GM18526 (cell line): Measurements from ENCODE around the gene MCTP1.

Source experiments
- POLR2A ChIP-seq: IDR thresholded peaks from 3 replicates; pipeline ENCODE4 v1.6.1; 2011; ENCODE audit not compliant: insufficient read length; ENCODE audit errors: extremely low read depth

MCTP1 gene

DNA sequence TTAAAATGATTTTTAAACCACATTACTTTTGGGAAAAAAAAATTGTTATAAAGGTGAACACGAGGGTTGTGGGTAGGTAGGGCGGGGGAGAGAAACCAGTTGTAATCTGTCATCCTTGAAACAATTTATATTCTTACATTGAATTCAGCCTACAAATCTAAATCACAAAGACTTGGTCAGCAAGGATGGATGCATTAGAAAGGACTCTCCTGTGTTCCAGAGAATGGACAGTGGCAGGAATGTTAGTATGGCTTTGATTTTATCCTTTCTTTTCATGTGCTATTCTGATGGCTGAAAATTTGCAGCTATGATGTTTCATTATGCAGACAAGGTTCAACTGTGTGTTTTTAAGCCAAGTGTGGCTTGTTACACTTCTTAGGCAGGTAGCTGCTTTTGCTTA, 431.8 kb downstream of the MCTP1 start:
- TF ChIP-seq POLR2A = no peak

DNA sequence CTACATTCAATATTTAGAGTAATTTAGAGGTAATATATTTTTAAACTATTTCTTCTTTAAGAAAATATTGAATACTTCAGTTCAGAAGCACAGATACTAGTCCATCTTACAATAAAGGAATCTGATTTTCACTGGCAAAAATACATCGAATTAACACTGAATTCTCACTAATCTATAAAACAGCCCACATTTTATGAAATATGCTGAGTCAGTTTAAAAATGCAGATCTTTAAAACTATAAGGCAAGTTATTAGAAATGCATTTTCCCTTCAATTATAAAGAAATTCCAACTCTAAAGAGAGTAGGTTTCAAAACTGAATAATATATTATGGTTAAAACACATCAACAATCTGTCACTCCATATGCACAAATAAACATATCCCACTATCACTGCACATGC, 433.9 kb downstream of the MCTP1 start:
- no peak for TF ChIP-seq POLR2A

DNA sequence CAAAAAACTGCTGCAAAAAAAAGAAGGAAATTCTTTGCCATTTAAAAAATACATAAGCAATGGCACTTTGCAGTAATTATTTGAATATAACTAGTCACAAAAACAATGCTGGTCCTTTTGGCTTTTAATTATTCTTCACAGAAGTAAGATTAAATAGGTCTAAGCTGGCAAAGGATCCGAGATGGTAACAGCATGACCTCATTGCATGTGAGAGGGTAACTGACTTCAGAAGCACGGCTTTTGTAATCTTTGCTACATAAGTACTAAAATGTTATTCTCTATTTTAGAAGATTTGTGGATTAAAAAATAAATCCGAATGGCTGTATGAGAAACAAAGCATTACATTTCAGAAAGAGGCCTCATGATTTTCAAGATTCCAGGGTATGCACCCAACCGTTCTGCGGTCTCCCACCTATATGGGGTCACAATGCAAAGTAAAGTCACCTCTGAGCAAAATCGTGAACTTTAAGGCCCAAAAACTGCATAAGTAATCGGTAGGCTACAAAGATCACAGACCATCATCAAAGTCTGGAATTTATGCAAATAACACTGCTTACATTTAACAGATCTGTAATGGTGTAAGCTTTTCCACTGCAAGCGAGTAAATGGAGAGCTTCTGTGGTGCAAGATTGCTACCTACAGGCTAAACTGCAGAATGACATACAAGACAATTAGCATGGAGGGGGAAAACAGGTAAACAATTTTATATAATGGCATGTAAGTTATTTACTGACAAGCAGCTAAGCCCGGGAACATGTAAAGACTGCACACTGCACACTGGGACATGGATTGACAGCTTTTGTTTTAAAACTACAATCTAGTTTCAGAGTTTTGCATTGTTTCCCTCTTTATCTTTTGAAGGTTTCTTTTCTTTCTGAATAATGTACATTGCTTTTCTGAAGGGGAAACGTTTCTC, 434.8 kb downstream of the MCTP1 start:
- TF ChIP-seq POLR2A = no peak

DNA sequence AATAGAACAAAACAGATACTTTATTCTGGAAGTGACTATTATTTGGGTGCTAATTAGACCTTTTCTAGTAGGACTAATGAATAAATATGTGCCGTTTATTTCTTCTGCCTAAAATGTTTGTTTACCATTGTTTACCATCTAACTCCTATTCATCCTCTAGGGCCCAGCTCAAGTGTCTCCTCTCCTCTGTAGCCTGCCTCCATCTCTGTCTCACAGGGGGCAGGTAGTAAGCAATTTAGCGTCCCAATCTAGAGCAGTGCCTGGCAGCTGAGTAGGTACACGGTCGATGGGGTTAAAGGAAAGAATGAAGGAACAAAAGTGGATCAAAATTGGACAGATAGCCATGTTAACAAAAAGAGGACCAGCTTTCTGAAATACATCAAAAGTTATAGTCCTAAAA, 435.6 kb downstream of the MCTP1 start:
- no peak for TF ChIP-seq POLR2A

DNA sequence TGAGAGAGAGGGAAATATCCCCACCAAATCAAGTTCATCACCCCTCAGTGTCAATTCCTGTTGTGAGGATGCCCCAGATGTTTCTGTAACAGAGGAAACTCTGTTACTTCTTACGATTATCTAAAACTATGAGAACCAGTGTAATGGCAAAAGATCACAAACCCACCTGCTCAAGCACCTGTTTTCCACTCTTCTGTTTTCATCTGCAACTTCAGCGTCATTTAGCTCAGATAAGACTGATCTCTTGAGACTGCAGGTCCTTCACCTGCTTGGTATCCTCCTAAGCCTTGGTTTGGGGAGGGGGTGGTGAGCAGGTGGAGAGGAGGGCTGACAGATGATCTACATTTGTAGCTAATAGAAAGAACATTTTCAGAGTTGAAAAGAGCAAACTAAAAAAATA, 437.2 kb downstream of the MCTP1 start:
- TF ChIP-seq POLR2A = no peak

DNA sequence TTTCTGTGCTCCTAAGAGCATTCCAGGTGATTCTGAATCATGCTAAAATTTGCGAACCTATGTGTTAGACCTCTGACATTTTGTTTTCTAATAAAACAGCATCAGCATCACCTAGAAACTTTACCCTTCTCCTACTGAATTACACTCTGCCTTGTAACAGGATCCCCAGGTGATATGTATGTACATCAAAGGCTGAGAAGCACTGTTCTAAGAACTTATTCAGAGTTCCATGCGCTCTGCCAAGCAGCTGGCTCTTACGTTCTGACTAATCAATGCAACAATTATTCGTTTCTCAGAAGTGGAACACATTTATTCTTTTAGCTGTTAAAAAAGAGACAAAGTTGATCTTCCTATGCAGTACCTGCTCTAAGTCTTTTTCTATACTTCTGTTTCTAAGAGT, 437.9 kb downstream of the MCTP1 start:
- no peak for TF ChIP-seq POLR2A

DNA sequence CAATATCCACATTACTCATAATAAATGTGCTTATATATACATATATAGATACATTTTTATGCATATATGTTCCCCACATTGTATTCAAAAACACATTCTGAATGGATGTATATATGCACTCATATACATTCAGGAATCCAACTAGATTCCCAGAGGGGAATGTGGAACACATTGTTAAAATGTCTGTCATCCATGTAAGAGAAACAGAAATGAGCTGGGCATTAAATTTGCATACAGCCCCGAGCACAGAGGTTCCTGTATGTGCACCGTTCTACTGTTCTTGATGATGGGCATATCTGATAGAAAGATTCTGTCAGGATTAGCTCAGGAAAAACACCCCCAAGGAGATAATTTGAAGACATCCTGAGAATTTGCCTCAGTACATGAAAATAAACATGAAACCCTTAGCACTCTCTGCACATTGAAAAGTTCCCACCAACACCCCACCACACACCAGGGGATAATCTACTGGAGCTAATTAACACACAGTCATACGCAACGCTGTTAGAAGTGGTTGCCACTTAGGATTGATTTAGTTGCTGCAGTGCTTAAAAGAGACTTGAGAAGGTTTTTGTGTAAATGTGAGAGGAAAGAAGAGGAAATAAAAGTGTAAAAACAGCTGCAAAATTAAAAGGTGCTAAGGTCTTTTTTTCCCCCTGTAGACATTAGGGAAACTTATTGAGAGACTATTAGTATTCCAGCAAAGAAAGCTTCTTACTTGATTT, 443.1 kb downstream of the MCTP1 start:
- no peak for TF ChIP-seq POLR2A

DNA sequence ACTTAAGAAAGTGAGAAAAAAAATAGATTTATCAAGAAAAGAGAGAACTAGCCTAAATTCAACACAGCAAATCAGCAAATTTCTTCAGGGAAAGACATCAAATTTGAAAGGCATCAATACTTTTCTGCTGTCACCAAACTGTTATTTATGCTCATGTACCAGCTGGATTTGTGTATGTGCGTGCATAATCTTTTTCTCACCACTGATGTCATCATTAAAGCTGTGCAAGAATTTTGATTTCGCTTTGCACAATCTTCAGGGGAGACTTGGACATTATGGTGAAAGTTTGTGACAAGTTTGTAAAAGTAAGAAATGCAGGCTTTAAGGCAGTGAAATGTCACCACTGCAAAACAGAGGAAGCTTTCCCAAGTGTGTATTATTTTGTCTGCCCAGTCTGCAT, 451.0 kb downstream of the MCTP1 start:
- no peak for TF ChIP-seq POLR2A

DNA sequence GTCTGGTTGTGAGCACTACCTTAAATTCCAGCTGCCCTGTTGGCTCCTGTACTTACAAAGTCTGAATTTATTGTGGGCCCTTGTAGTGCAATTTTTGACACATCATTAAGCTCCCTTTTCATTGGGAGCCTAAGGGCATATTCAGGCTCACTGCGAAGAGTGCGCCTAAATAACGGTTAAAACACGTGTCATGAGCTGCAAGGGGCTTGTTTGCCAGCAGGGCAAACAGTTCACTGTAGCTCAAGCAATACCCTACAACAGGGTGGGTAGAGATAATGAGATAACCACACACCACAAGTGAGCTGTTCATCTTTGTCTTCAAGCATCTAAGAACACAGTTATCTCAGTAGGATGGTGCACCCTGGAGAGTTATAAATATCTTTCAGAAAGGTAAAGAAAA, 452.2 kb downstream of the MCTP1 start:
- TF ChIP-seq POLR2A = no peak

DNA sequence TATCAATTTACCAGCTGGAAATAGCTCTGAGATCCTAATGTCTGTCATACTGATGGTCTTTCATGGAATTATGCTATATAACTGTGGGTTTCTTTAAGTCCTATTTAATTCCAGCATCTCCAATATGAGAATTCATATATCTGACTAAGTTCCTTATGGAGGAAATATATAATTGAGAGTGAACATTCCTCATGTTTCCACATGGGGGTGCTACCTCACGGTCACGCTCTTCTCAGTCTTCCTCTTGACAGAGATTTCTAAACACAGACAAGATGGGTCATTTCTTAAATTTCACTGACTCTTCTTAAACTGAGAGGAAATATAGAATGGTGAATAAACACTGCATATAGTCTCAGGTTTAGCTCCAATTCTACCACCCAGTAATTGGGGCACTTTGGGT, 454.4 kb downstream of the MCTP1 start:
- no peak for TF ChIP-seq POLR2A

DNA sequence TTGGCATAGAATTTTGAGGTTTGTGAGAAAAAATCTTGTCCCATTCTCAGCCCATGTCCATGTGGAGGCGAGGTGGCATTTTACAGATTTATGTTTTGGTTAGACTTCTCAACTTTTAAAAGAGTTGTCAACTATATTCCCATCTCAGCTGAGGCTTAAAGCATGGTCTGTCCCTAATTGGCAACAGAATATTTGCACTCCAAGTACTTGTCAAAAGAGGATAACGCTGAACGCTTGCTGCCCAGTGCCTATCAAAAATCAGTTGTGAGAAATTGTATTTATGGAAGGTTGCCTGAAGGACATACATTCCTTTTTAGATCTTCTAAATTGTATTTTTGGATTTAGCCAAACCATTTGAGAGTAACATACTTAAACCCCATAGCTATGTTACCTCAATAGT, 464.4 kb downstream of the MCTP1 start:
- TF ChIP-seq POLR2A = no peak

DNA sequence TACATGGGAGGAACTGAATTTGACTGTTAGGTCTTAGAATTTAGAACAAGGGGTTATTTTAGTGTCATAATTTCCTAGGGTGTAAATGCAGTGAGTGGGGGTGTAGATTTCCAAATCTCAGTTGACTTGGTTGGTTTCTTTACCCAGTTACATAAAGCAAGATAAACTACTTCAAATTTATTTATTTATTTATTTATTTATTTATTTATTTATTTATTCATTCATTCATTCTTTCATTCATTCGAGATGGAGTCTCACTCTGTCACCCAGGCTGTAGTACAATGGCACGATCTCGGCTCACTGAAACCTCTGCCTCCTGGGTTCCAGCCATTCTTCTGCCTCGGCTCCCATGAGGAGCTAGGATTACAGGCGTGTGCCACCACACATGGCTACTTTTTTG, 466.0 kb downstream of the MCTP1 start:
- no peak for TF ChIP-seq POLR2A

DNA sequence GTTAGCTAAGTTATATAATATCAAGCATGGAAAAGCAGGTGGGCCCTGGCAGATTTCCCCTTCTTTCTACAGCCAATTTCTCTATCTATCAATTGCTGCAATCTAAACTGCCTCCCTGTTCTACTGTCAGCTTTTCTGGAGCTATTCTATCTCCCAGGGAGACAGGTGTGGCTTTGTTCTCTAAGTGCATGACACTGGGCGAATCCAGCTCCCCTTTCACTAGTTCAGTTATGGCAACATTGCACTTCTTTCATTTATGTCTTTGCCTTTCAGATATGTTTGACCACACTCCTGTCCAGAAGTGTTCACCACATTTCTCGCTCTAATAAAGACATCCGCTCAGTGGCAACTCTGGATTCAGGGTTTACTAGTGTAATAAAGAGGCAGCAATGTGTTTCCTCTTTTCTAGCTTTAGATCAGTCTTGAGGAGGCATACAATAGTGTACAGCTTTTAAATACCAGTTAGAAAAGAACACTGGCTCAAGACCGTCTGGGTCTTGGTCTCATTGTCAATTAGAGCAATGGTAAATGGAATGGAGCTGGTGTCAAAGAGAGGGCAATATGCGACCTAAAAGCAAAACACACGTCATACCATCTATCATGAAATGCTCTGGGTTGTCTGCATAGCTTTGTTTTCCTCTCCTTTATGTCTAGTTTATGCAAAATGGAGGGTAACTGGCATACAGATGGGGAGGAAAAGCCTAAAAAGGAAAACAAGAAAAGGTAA, 469.4 kb downstream of the MCTP1 start:
- TF ChIP-seq POLR2A = no peak

DNA sequence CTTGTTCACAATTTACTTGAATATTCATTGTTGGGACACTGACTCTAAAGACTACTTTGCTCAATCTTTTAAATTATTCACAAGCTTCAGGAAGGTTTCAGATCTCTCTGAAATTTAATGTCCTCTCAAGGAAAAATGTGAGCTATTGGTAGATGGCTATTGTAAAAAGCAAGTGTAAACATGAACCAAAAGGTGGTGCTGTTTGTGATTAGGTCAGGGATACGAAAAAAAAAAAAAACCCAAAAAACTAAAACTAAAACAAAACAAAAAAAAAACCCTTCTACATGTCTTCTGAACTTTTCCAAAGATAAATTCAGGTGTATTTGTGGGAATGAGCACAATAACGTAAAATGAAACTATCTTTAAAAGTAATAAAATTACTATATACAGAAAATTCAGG, 472.7 kb downstream of the MCTP1 start:
- TF ChIP-seq POLR2A = no peak

DNA sequence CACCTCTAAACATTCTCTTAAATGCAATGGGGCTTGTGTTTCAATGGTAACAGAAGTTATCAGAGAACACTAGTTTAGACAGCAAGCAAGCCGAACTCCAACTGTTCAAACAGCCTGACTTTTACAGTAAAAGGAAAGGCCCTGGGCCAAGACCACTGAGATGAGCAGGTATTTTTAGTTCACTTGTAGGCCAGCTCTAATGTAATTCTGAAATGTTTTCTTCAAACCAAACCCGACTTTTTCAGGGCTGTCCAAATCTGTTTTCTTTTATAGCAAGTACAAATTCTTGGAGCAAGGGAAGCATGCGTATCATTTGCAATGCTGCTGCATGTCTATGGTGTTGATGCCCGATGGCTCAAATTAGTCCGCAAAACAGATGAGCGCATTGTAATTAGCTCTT, 473.6 kb downstream of the MCTP1 start:
- no peak for TF ChIP-seq POLR2A

DNA sequence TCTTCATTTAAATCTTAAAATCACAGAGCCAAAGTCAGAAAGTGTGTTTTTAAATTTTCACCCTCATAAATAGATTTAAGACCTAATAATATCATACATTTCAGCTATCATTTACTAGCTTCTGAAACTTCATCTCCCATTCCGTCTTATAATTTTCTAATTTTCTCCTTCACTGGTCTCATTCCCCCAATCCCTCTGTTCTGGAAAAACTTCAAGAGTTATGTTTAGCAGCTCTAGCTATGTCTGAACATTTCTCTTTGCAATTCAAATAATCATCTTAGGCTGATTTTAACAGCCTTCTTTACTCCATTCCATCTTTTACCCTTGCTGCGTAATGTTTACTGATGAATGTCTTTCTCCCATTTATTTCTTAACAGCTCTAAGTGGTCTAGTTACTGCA, 474.0 kb downstream of the MCTP1 start:
- TF ChIP-seq POLR2A = no peak
